Fibroblast of lung (primary cell): ENCODE data around the gene MRPL55.

Experiments
- EZH2 ChIP-seq: IDR thresholded peaks from 2 replicates; pipeline ENCODE4 v1.5.1; 2012; ENCODE audit warnings: low read length, control low read depth, mild to moderate bottlenecking; ENCODE audit errors: missing control alignments
- TF ChIP-seq, protein P1 (sequence below), 2 donors: IDR thresholded peaks in 1 of 2; conservative IDR thresholded peaks in 1 of 2; 1 replicate in 1 of 2; 2 replicates in 1 of 2; pipeline ENCODE4 v1.5.1; 2011 to 2012; ENCODE audit warnings: low read length in 2 of 2, control low read depth in 1 of 2, inconsistent platforms in 1 of 2, low read depth in 1 of 2, mild to moderate bottlenecking in 1 of 2

DNA sequence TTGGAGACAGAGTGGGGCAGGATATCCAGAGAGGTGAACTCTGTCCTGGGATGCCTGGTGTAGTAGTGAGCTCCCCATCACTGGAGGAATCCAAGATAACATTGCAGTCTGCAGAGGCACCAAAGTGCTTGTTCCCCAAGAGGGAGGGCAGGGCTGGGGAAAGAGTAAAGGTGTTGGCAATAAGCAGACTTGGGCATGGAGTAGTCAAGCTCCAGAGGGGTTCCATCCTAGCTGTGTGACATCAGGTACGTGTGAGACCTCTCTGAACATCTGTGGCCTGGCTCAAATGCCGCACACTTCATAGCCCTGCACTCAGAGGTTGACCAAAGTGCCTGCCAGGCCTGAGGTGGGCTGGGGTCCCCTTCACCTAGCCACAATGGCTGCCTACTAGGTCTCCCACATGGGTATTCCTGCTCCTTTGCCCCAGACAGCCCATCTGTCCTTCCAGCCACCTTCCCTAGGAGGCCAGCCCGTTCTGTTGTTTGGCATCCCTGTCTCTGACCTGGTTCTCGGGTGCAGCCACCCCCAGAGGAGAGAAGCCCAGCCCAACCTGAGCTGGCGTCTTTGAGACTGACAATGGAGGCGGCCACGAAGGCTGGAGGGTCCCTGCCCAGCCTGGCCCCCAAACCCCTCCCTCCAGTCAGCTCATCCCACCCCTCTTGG lies 29.4 kb downstream of the MRPL55 start:
- TF ChIP-seq EZH2: no peak
- TF ChIP-seq, protein P1, sequence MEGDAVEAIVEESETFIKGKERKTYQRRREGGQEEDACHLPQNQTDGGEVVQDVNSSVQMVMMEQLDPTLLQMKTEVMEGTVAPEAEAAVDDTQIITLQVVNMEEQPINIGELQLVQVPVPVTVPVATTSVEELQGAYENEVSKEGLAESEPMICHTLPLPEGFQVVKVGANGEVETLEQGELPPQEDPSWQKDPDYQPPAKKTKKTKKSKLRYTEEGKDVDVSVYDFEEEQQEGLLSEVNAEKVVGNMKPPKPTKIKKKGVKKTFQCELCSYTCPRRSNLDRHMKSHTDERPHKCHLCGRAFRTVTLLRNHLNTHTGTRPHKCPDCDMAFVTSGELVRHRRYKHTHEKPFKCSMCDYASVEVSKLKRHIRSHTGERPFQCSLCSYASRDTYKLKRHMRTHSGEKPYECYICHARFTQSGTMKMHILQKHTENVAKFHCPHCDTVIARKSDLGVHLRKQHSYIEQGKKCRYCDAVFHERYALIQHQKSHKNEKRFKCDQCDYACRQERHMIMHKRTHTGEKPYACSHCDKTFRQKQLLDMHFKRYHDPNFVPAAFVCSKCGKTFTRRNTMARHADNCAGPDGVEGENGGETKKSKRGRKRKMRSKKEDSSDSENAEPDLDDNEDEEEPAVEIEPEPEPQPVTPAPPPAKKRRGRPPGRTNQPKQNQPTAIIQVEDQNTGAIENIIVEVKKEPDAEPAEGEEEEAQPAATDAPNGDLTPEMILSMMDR (conservative IDR thresholded peaks at IDR 0.05 in 1 of 2, IDR thresholded peaks at IDR 0.05 in 1 of 2; ENCODE audit: low read depth in 1 of 2, low read length in 2 of 2): no peak
